ENCODE measurements around the gene CAPSL. TPM values are rescaled to one million over a fixed set of nuclear protein-coding genes. Genes with fewer than 3 reads are reported as not detected.

Gene CAPSL
- total and polyA plus RNA-seq, 2 experiments from 2014 or later = 0.73 TPM; not detected in 1

Small RNAs within 50 kb of the gene (small RNA-seq; reads per million reads assigned to genes)
- gene AC112204.1 (ENCODE audit: low replicate concordance) = not detected

Other genes starting within 250 kb of the CAPSL start
- gene IL7R, start 81.7 kb downstream of the CAPSL start, total RNA-seq (2014; rRNA removed; shearing (Covaris generic)) = not detected in 2 replicates
- not detected in 2 replicates for gene IL7R, start 81.7 kb downstream of the CAPSL start, polyA plus RNA-seq (2016; fragmentation: Nextera tagmentation; extraction: Ambion mirVana)
- 1.8 and 3.1 TPM in 2 replicates for gene UGT3A1, start 52.8 kb upstream of the CAPSL start, total RNA-seq (2014; rRNA removed; shearing (Covaris generic))
- gene UGT3A1, start 52.8 kb upstream of the CAPSL start, polyA plus RNA-seq (2016; fragmentation: Nextera tagmentation; extraction: Ambion mirVana) = 1.4 and 1.6 TPM in 2 replicates
- 27.0 and 29.6 TPM in 2 replicates for gene UGT3A2, start 128.3 kb upstream of the CAPSL start, total RNA-seq (2014; rRNA removed; shearing (Covaris generic))
- gene UGT3A2, start 128.3 kb upstream of the CAPSL start, polyA plus RNA-seq (2016; fragmentation: Nextera tagmentation; extraction: Ambion mirVana) = 17.2 and 19.5 TPM in 2 replicates
- gene LMBRD2, start 213.3 kb upstream of the CAPSL start, total RNA-seq (2014; rRNA removed; shearing (Covaris generic)) = 6.2 and 6.4 TPM in 2 replicates
- gene LMBRD2, start 213.3 kb upstream of the CAPSL start, polyA plus RNA-seq (2016; fragmentation: Nextera tagmentation; extraction: Ambion mirVana) = 3.2 and 4.4 TPM in 2 replicates
- gene SKP2, start 213.5 kb upstream of the CAPSL start, total RNA-seq (2014; rRNA removed; shearing (Covaris generic)) = 75.6 and 97.9 TPM in 2 replicates
- gene SKP2, start 213.5 kb upstream of the CAPSL start, polyA plus RNA-seq (2016; fragmentation: Nextera tagmentation; extraction: Ambion mirVana) = 63.5 and 66.6 TPM in 2 replicates